Fibroblast of pulmonary artery (primary cell): ENCODE data around the gene ATP6V1G2.
"Not testable (repeated sequence)": the region's sequence is repeated elsewhere in the genome, so short reads cannot be mapped to it uniquely, and the experiment has no call there.

Source experiments
- DNase-seq: peaks from one replicate; pipeline ENCODE4 v3.0.0-alpha.2; 2010; ENCODE audit warnings: low read depth
- H3K4me3 ChIP-seq: replicated peaks from 2 replicates; pipeline ENCODE4 v1.5.1; 2011; ENCODE audit warnings: low read depth, mild to moderate bottlenecking, control low read depth, low read length, moderate library complexity
- CTCF ChIP-seq: IDR thresholded peaks from 2 replicates; pipeline ENCODE4 v1.5.1; 2011; ENCODE audit warnings: mild to moderate bottlenecking, control low read depth, low read length, inconsistent platforms; ENCODE audit errors: missing control alignments

Gene ATP6V1G2

GRCh38 chr6:31558318-31558625 lies 11.9 kb upstream of the ATP6V1G2 start:
- no peak overlapping the region for H3K4me3 ChIP-seq
- DNase-seq = no peak
- TF ChIP-seq CTCF = no peak

DNA sequence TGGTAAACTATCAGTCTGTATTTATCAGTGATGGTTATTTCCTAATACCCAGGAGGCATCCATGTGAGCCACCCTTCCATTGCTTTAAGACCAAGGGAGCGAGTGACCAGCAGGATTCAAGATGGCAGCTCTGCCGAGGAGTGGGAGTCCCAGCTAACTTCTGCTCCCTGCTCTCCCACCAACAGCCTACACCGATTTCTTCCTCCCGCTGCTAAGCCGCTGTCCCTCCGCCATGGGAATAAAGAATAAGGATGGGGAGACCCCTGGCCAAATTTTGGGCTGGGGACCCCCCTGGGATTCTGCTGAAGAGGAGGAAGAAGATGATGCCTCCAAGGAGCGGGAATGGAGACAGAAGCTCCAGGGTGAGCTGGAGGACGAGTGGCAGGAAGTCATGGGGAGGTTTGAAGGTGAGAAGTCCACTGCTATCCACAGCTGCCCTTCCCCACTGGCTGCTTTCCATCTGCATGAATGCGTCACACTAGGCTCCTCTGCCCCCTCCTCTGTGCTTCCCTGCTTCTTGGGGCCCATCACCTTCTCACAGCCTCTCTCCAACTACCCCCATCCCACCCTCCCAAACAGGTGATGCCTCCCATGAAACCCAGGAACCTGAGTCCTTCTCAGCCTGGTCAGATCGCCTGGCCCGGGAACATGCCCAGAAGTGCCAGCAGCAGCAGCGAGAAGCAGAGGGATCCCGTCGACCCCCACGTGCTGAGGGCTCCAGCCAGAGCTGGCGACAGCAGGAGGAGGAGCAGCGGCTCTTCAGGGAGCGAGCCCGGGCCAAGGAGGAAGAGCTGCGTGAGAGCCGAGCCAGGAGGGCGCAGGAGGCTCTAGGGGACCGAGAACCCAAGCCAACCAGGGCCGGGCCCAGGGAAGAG lies 11.3 kb upstream of the ATP6V1G2 start:
- H3K4me3 ChIP-seq = no peak overlapping the region
- DNase-seq = no peak
- TF ChIP-seq CTCF = no peak

- no peak overlapping the region for H3K4me3 ChIP-seq
- no peak for DNase-seq
- no peak for TF ChIP-seq CTCF
Observed at GRCh38 chr6:31556307-31556706, 9.9 kb upstream of the ATP6V1G2 start.

DNA sequence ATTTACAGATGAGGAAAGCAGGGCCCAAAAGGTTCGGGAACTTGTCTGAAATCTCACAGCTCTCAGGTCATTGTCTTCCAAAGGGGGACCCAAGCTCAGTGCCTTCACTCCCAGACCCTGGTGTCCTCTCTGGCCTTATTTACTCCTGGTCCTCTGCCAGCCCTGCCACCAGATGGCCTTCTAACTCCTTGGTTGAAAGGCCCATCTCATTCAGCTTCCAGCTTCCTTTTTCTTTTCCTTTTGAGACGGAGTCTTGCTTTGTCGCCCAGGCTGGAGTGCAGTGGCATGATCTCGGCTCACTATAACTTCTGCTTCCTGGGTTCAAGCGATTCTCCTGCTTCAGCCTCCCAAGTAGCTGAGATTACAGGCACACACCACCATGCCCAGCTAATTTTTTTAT lies 5.0 kb upstream of the ATP6V1G2 start:
- not testable (repeated sequence) for H3K4me3 ChIP-seq
- peak; percentile 77 for DNase-seq
- peak; percentile 54 for TF ChIP-seq CTCF

DNA sequence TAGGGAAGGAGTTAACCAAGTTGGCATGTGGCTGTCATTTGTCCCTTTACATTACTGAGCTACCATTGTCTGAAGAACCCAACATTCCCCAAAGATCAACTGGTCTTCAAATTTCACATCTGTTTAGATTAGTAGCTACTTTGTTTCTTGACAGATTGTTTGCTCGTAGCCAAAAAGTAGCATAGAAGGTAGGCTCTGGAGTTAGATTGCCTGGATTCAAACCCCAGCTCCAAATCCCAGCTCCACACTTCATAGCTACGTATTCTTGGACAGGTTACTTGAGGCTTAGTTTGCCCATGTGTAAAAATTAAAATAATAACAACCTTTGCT lies 2.1 kb upstream of the ATP6V1G2 start:
- no peak for DNase-seq
- H3K4me3 ChIP-seq = peak overlapping the region; percentile 61
- no peak for TF ChIP-seq CTCF

- TF ChIP-seq CTCF = no peak
- peak overlapping the region; percentile 61 for H3K4me3 ChIP-seq
- no peak for DNase-seq
Observed at GRCh38 chr6:31547727-31548543, 1.5 kb upstream of the ATP6V1G2 start.
